Smooth muscle cell (in vitro differentiated cells): ENCODE measurements around the gene CAMK1D. TPM values are rescaled to one million over a fixed set of nuclear protein-coding genes. Genes with fewer than 3 reads are reported as not detected.

Experiments used
- DNase-seq: peaks from one replicate; lab custom pipeline; 2025; ENCODE audit not compliant: unreplicated experiment; lab: John Stamatoyannopoulos, UW
- H2AFZ ChIP-seq: fragments of 200-600 bp; sonication (generic); 2 replicates; pipeline ENCODE4 v1.6.0; 2016; ENCODE audit warnings: antibody characterized with exemption, low read depth, mild to moderate bottlenecking
- H3F3A ChIP-seq: fragments of 200-600 bp; sonication (generic); 2 replicates; pipeline ENCODE4 v1.6.0; 2017; ENCODE audit warnings: antibody characterized with exemption, low read depth
- H3K27ac ChIP-seq: fragments of 200-600 bp; sonication (generic); 2 replicates; pipeline ENCODE4 v1.5.1; 2016; ENCODE audit warnings: low read depth, mild to moderate bottlenecking
- H3K27me3 ChIP-seq: fragments of 200-600 bp; sonication (generic); 2 replicates; pipeline ENCODE4 v1.6.1; 2016; ENCODE audit warnings: low read depth, mild to moderate bottlenecking
- H3K36me3 ChIP-seq: fragments of 200-600 bp; sonication (generic); 2 replicates; pipeline ENCODE4 v1.5.1; 2016; ENCODE audit warnings: low read depth
- H3K4me1 ChIP-seq: fragments of 200-600 bp; sonication (generic); 2 replicates; pipeline ENCODE4 v1.5.1; 2016; ENCODE audit warnings: low read depth
- H3K4me2 ChIP-seq: fragments of 200-600 bp; sonication (generic); 2 replicates; pipeline ENCODE4 v1.6.0; 2016; ENCODE audit warnings: mild to moderate bottlenecking
- H3K4me3 ChIP-seq: fragments of 200-600 bp; sonication (generic); 2 replicates; pipeline ENCODE4 v1.5.1; 2016; ENCODE audit warnings: mild to moderate bottlenecking
- H3K79me2 ChIP-seq: fragments of 200-600 bp; sonication (generic); 2 replicates; pipeline ENCODE4 v1.6.0; 2016; ENCODE audit warnings: low read depth, mild to moderate bottlenecking
- H3K9ac ChIP-seq: fragments of 200-600 bp; sonication (generic); 2 replicates; pipeline ENCODE4 v1.6.0; 2016; ENCODE audit warnings: low read depth
- H3K9me3 ChIP-seq: fragments of 200-600 bp; sonication (generic); replicated peaks from 2 replicates; pipeline ENCODE4 v1.5.1; 2016; ENCODE audit warnings: low read depth
- H4K20me1 ChIP-seq: fragments of 200-600 bp; sonication (generic); 2 replicates; pipeline ENCODE4 v1.6.0; 2016; ENCODE audit warnings: low read depth
- WGBS: methylation state at CpG from one replicate; pipeline ENCODE4 v1.1.7; 2016; ENCODE audit warnings: low lambda C conversion rate; 5-methylcytosine and 5-hydroxymethylcytosine counted together
- polyA plus RNA-seq: library from polyadenylated mRNA; unstranded; fragments of >200 nt; fragmentation: Nextera tagmentation; extraction: Ambion mirVana; gene quantifications from 2 replicates; pipeline ENCODE4 v1.2.1, GENCODE V29; 2016
- total RNA-seq: library from RNA; depleted of rRNA; stranded (reverse); fragments of >200 nt; gene quantifications from 2 replicates; pipeline ENCODE4 v1.2.3, GENCODE V29; 2014
- TF ChIP-seq, protein P1 (sequence below): fragments of 200-600 bp; sonication (generic); IDR thresholded peaks from 2 replicates; pipeline ENCODE4 v1.5.1; 2017; ENCODE audit warnings: borderline replicate concordance, mild to moderate bottlenecking, antibody characterized with exemption; ENCODE audit not compliant: insufficient read depth, poor library complexity, severe bottlenecking

The CAMK1D gene
- total and polyA plus RNA-seq, 2 experiments from 2014 or later = 1.6 to 2.3 TPM

DNA sequence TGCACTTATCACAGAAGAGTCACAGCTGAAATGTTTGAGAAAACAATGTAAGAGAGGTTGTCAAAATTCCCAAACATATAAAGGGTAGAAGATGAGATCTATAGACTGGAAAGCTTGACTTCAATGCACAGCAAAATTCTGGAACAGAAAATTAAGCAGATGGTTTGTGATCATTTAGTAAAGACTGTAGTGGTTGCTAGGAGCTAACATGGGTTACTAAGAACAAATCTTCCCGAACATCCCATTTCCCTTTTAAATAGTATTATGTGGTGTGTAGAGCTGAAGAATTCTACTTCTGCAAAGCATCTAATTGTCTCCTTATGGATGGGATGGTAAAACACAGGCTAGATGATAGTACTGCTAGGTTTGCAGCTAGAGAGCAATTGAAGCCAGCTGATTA is 312.3 kb downstream of the CAMK1D start:
- Histone ChIP-seq H2AFZ (no peak overlapping the region), H3K27ac (no peak overlapping the region), H3K4me1 (no peaks in the 10 kb centered on the region), H3K4me2 (no peak overlapping the region), H3F3A (no peaks in the 10 kb centered on the region), H3K36me3 (no peaks in the 10 kb centered on the region), H3K79me2 (no peaks in the 10 kb centered on the region), H3K27me3 (no peaks in the 10 kb centered on the region), H3K9ac (no peak overlapping the region), H3K4me3 (no peak overlapping the region), H4K20me1 (no peaks in the 10 kb centered on the region), H3K9me3 (no peaks in the 10 kb centered on the region)
- TF ChIP-seq, protein P1, sequence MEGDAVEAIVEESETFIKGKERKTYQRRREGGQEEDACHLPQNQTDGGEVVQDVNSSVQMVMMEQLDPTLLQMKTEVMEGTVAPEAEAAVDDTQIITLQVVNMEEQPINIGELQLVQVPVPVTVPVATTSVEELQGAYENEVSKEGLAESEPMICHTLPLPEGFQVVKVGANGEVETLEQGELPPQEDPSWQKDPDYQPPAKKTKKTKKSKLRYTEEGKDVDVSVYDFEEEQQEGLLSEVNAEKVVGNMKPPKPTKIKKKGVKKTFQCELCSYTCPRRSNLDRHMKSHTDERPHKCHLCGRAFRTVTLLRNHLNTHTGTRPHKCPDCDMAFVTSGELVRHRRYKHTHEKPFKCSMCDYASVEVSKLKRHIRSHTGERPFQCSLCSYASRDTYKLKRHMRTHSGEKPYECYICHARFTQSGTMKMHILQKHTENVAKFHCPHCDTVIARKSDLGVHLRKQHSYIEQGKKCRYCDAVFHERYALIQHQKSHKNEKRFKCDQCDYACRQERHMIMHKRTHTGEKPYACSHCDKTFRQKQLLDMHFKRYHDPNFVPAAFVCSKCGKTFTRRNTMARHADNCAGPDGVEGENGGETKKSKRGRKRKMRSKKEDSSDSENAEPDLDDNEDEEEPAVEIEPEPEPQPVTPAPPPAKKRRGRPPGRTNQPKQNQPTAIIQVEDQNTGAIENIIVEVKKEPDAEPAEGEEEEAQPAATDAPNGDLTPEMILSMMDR = no peak
- DNase-seq = no peak
- 95% methylated on average over 1 of the region's 1 CpG for WGBS

DNA sequence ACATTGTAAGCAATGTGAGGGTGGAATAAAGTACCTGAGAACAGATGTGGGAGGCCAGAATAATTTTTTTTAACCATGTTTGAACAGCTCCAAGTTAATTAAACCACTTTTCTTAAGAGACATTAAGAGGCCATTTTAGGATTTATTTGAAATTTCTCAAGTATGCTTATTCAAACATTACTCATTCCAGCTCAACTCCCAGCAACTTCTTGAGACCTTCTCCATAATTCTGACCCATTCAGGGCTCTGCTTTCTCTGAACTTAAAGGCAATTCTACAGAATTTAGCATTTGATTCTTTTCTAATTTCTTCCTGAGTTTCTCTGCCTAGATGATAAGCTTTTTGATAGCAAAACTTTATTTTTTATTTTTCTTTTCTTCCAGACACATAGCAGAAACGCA is 314.5 kb downstream of the CAMK1D start:
- TF ChIP-seq, protein P1 = no peak

DNA sequence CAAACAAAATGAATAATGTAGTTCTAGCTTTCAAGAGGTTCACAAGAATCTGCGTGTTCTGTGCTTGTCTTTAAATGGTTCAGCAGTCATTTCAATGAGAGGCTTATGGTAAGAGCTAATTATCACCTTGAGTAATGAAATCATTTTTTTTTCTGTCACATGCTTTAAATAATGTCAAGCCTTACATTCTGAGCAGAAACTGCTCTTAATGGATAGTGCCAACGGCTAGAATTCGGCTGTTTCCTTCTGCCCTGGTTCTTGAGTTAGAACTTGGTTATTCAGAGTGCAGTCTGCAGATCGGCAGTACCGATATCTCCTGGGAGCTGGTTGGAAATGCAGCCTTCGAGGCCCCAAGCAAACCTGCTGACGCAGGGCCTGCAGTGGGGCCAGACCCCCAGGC is 316.2 kb downstream of the CAMK1D start:
- H3K4me2 ChIP-seq = no peak overlapping the region
- no peaks in the 10 kb centered on the region for H4K20me1 ChIP-seq
- H3K9me3 ChIP-seq = no peaks in the 10 kb centered on the region
- no peaks in the 10 kb centered on the region for H3F3A ChIP-seq
- no peak overlapping the region for H3K4me3 ChIP-seq
- H3K36me3 ChIP-seq = no peaks in the 10 kb centered on the region
- H2AFZ ChIP-seq = no peak overlapping the region
- TF ChIP-seq, protein P1 = no peak
- no peaks in the 10 kb centered on the region for H3K27me3 ChIP-seq
- WGBS = 80% methylated on average over 7 of the region's 7 CpGs
- no peaks in the 10 kb centered on the region for H3K4me1 ChIP-seq
- DNase-seq = no peak
- no peak overlapping the region for H3K9ac ChIP-seq
- no peaks in the 10 kb centered on the region for H3K79me2 ChIP-seq
- H3K27ac ChIP-seq = no peak overlapping the region

More for the DNA sequence above, 314.5 kb downstream of the CAMK1D start:
- WGBS = 88% methylated on average over 1 of the region's 1 CpG
- H3K27ac ChIP-seq = no peak overlapping the region
- DNase-seq = no peak
- H3K9ac ChIP-seq = no peak overlapping the region
- H3K4me2 ChIP-seq = no peak overlapping the region
- no peaks in the 10 kb centered on the region for H3K4me1 ChIP-seq
- H3K9me3 ChIP-seq = no peaks in the 10 kb centered on the region
- no peaks in the 10 kb centered on the region for H3K79me2 ChIP-seq
- no peaks in the 10 kb centered on the region for H3F3A ChIP-seq
- no peaks in the 10 kb centered on the region for H3K36me3 ChIP-seq
- H2AFZ ChIP-seq = no peak overlapping the region
- no peaks in the 10 kb centered on the region for H4K20me1 ChIP-seq
- no peaks in the 10 kb centered on the region for H3K27me3 ChIP-seq
- H3K4me3 ChIP-seq = no peak overlapping the region

DNA sequence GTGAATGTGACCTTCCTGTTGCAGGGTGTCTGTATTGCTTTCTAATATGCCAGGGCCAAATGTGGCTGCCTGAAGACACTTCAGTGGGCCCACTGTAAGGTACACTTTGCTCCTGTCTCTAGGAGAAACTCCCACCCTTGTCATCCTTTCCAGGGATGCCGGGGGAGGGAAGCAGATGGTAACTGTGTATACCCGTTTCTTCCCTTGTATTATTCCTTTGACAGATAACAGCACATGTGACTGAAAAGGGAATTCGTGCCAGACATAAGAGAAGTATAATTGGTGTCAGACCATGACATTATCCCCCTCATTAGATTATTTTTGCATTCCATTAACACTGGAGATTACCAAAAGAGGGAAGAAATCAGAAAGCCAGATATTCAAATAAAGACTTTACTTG is 317.7 kb downstream of the CAMK1D start:
- Histone ChIP-seq H4K20me1 (no peaks in the 10 kb centered on the region), H3K9ac (no peak overlapping the region), H3K4me1 (no peaks in the 10 kb centered on the region), H3K9me3 (no peaks in the 10 kb centered on the region), H3K79me2 (no peaks in the 10 kb centered on the region), H3K4me2 (no peak overlapping the region), H3K27ac (no peak overlapping the region), H2AFZ (no peak overlapping the region), H3K36me3 (no peaks in the 10 kb centered on the region), H3K27me3 (no peaks in the 10 kb centered on the region), H3K4me3 (no peak overlapping the region), H3F3A (no peaks in the 10 kb centered on the region)
- 90% methylated on average over 3 of the region's 3 CpGs for WGBS
- no peak for DNase-seq
- TF ChIP-seq, protein P1 = no peak
